MM.1S (cell line): ENCODE results near the gene XIRP2.

Experiments
- CTCF ChIP-seq: fragments of 300-600 bp; sonication (generic); IDR thresholded peaks from 2 replicates; pipeline ENCODE4 v1.5.1; 2016; ENCODE audit warnings: antibody characterized with exemption, low read length, mixed read lengths
- EZH2 ChIP-seq: fragments of 300-600 bp; sonication (generic); optimal IDR thresholded peaks from 2 replicates; pipeline ENCODE3; 2017; ENCODE audit warnings: low read depth, mild to moderate bottlenecking, antibody characterized with exemption, low read length, mixed read lengths
- EZH2phosphoT487 ChIP-seq: fragments of 300-600 bp; sonication (generic); IDR thresholded peaks from 2 replicates; pipeline ENCODE4 v1.6.1; 2018; ENCODE audit warnings: antibody characterized with exemption, low read length

GRCh38 chr2:167187978-167188967 lies 300.0 kb downstream of the XIRP2 start:
- TF ChIP-seq CTCF (no peak), EZH2 (no peak), EZH2phosphoT487 (no peak)
